ENCODE data around the gene KCTD2. TPM values are rescaled to one million over a fixed set of nuclear protein-coding genes. Genes with fewer than 3 reads are reported as not detected.

KCTD2 gene
- total RNA-seq, 4 donors from 2014 or later = 18.9 to 30.8 (median 24.2) TPM

- TF ChIP-seq CTCF (IDR thresholded peaks at IDR 0.05; ENCODE audit: low read depth) = no peak
Measured at GRCh38 chr17:75081611-75082540, 34.9 kb downstream of the KCTD2 start.

- no peak for TF ChIP-seq CTCF (IDR thresholded peaks at IDR 0.05; ENCODE audit: low read depth)
Measured at GRCh38 chr17:75082683-75083082, 35.7 kb downstream of the KCTD2 start.

- no peak for TF ChIP-seq CTCF (IDR thresholded peaks at IDR 0.05; ENCODE audit: low read depth)
Measured at GRCh38 chr17:75084039-75084660, 37.1 kb downstream of the KCTD2 start.

- no peak for TF ChIP-seq CTCF (IDR thresholded peaks at IDR 0.05; ENCODE audit: low read depth)
Measured at GRCh38 chr17:75086496-75087181, 39.6 kb downstream of the KCTD2 start.

- TF ChIP-seq CTCF (IDR thresholded peaks at IDR 0.05; ENCODE audit: low read depth) = no peak
Measured at GRCh38 chr17:75087182-75087557, 40.1 kb downstream of the KCTD2 start.

- no peak for TF ChIP-seq CTCF (IDR thresholded peaks at IDR 0.05; ENCODE audit: low read depth)
Measured at GRCh38 chr17:75087558-75088453, 40.8 kb downstream of the KCTD2 start, which contains the start of gene SLC16A5. TSS of gene SLC16A5 (plus strand) at chr17:75087954. CDS start at chr17:75093637, 5,683 bp downstream.
